NCI-H2227 (cell line): ENCODE results near the gene NAA16.
A peak's percentile ranks its signal among the peaks of the same experiment; 100 is the strongest.

Experiments
- DNase-seq: peaks from one replicate; lab custom pipeline; 2025; ENCODE audit not compliant: unreplicated experiment; lab: John Stamatoyannopoulos, UW

The NAA16 gene

GRCh38 chr13:41302743-41303142 lies 8.3 kb upstream of the NAA16 start:
- DNase-seq, result no peak

- DNase-seq, result no peak
Measured at GRCh38 chr13:41304551-41304950, 6.5 kb upstream of the NAA16 start.

DNA sequence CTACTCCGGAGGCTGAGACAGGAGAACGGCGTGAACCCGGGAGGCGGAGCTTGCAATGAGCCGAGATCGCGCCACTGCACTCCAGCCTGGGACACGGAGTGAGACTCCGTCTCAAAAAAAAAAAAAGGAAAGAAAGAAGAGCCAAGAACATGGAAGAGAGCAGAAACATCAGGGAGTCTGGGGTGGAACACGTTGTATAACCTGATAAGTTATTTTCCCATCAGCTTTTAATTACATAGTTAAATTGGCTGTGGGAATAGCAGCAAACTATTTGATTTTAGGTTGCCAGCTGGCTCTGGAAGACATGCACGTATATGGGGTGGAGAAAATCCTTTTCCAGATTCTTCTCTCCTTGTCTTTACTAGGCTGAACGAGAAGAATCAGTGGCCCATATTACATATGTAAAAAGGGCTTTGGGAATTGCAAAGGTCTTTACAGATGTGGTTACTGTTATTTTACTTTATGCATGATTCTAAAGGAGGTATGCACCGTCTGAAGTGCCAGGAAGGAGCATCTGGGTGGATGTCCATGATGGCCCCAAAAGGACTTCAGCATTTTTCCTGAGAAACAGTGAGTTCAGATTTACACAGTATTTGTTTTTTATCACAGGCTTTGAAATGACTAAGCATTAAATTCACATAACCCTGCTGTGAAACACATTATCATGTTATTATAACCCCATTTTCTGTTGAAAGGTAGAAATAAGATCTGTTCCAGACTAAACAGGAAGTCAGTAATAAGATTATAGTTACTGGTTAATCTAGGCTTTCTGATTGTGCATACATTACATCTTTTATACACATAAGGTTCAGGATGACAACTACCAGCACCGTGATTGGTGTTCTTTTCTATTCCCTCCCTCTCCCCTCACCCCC lies 4.6 kb upstream of the NAA16 start:
- no peak for DNase-seq

DNA sequence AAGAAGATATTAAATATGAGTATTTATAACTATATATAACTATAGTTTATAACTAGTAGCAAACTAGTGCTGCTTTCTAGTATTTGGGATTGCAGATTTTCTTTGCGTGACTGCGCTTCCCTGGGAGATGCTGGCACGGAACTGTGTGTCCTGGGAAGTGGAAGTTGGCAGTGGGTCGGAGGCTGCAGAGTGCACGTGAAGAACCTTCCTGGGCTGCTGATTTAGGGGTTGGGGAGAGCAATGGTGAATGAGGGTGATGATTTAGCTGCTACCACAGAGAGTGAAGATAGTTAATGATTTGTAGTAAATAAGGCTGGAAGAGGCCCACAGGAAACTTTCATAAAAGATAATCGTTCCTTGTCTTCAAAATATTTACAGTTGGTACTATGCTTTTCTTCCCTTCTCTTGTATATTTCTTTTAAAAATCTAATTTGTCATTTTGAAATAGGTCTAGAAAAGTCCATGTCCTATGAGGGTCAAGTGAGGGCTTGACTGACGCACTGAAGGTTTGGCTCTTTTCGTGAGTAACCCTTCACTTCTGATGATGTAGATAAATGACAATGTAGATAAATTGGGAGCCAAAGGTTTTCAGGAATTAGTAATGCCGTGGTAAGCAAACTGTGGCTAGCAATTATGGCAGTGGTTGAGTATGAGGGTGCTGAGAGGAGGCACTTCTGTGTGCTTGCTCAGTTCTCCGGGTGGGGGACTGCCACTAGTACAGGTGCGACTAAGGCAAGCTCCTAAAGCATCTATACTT lies 3.0 kb upstream of the NAA16 start:
- no peak for DNase-seq

DNA sequence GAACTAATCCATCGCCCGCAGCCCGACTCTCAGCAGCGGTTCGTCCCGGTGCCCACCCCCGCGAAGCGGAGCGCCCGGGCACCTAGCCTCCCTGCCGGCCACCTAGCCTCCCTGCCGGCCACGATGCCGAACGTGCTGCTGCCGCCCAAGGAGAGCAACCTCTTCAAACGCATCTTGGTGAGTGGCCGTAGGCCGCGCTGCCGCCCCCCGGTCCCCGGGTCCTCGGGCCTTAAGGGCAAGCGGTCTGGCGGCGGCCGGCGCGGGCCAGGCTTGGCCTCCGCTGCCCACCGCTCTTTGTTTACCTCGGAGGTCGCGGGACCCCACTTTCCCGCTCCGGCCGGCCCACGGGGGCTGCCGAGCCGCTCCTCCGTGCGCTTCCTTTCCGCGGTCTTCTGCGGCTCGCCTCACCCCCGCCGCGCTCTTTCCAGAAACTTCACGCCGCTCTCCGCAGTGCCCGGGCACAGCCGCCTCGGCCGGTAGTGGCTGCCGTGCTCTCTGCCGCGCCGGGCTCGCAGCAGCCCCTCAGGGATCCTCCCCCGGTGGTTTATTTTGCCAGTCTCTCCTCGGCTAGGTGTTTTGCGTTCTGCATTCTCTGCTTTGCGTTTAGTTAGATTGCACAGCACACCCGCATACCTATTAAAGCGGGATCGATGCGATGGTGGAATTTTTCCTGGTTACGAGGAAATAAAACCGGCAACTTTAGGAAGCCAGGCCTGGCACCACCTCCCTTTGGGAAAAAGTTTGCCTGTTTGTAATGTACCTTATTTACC lies 524 bp downstream of the NAA16 start:
- peak; percentile 58 for DNase-seq

DNA sequence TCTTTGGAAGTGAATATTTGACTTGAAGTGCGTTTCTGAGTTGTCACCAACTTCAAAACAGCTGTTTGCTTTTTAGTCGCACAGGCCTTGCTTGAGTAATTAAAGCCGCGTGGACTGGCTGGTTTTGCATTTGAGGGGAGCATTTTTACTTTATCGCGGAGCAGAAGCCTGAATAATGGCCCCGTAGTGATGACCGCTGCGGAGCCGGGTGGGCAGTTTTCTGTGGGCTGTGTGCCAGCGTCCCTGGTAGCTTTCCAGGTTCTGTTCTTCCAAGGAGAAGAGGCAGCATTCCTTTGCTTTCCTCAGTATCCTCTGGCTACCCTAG lies 1.1 kb downstream of the NAA16 start:
- DNase-seq, result no peak

DNA sequence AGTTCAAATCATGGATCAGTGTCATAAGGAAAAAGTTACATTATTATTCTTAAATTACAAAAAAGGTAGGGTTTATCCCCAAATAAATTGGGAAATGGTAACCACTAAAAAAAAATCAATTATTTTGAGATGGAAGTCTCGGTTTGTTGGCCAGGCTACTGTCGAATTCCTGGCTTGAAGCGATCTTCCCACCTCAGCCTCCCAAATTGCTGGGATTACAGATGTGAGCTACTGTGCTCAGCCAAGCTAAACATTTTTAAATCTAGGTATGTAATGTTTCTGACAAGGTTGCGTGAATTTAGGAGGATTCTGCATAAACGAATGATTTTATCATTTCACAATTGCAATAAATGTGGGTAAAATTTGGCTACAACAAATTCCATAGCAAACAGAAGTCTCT lies 2.0 kb downstream of the NAA16 start:
- DNase-seq, result no peak

DNA sequence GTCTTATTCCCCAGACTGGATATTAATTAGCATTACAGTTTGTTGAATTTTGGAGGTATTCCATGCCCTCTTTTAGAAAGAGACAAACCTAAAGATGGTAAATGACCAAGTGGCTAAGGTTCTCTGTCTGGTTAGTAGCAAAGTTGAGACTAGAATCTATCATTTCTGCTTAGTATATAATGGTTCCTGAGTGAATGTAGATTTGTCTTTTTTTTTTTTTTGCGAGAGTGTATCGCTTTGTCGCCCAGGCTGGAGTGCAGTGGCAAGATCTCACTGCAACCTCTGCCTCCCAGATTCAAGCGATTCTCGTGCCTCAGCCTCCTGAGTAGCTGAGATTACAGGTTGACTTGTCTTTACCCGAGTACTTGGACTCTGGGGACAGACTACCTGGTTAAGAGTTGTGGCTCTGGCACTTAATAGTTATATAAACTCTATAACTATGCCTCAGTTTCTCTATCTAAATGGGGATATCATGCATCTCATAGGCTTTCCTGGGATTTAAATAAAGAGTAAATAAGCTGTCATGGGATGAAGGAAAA lies 2.7 kb downstream of the NAA16 start:
- DNase-seq, result no peak

GRCh38 chr13:41315443-41316047 lies 4.5 kb downstream of the NAA16 start:
- DNase-seq, result no peak

DNA sequence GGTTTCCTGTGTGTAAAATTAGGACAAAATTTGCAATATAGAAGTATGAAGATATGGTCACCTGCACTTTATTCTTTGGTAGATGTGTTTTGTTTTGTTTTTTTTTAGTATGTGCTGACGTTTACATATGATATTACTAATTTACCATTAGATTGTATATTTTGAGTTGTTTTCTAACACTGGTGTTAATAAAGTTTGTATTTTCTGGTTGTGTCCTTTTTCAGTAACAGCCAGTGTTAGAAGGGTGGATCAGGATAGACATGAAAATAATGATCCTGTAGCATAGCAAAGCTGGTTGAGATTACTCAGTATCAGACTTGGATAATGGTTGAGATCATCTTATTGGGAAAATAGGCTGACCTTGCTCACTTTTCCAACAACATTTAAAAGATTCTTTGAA lies 6.2 kb downstream of the NAA16 start:
- no peak for DNase-seq

DNA sequence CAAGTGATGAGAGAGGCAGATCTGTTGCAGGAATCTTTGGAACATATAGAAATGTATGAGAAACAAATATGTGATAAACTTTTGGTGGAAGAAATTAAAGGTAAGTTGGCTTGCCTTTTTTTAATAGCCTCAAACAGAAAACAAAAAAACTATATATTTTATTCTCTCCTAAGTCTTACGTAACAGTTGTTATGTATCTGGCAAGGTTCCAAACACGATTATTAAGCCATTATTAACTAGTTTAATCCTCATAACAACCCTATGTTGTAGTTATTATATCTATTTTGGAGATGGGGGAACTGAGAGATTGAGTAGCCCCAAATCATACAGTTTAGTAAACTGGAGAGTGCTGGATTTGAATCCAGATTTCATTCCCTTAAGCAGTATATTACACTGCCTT lies 14.7 kb downstream of the NAA16 start:
- DNase-seq, result no peak

GRCh38 chr13:41326661-41327060 lies 15.6 kb downstream of the NAA16 start:
- no peak for DNase-seq

- DNase-seq, result no peak
Measured at GRCh38 chr13:41327994-41328790, 17.1 kb downstream of the NAA16 start.

- DNase-seq, result no peak
Measured at GRCh38 chr13:41332829-41333228, 21.8 kb downstream of the NAA16 start.

DNA sequence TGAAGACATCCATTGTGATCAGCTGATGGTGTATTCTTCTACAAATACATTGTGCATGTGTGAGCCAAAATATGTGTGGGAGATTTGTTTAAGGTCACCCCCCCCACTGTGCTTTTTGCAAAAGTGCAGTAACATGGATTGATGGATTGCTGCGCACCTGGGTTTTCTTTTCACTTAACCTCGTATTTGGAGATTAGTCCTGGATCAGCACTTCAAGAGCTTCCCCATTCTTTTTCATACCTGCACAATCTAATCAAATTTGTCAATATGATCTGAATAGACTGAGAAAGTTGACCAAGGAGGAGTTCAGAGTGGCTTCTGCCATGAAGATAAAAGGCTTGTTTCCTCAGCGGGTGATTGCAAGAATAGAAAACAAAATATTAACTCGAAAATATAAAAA lies 23.7 kb downstream of the NAA16 start:
- DNase-seq, result no peak

GRCh38 chr13:41344358-41344757 lies 33.3 kb downstream of the NAA16 start:
- no peak for DNase-seq

DNA sequence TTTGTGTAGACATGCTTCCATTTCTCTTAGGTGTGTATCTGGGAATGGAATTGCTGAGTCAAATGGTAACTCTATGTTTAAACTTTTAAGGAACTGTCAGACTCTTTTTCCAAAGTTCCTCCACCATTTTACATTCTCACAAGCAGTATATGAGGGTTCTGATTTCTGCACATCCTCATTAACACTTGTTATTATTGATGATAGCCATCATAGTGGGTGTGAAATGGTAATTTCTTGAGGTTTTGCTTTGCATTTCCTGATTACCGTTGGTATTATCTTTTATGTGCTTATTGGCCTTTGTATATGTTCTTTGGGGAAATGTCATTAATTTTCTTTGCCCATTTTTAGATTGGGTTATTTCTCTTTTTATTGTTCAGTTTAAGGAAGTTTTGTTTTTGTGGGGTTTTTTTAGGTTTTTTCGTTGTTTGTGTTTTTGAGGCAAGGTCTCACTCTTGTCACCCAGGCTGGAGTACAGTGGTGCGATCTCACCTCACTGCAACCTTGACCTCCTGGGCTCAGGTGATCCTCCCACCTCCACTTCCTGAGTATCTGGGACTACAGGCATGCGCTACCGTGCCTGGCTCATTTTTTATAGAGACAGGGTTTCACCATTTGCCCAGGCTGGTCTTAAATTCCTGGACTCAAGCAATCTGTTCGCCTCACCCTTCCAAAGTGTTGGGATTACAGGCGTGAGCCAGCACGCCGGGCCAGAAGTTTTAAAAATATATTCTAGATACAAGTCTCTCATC lies 34.3 kb downstream of the NAA16 start:
- no peak for DNase-seq

- DNase-seq, result no peak
Measured at GRCh38 chr13:41345914-41346589, 35.0 kb downstream of the NAA16 start.
